NCI-H128 (cell line): Measurements from ENCODE around the gene LCAT.
"Not testable (repeated sequence)": the region's sequence is repeated elsewhere in the genome, so short reads cannot be mapped to it uniquely, and the experiment has no call there.

Experiments used
- DNase-seq: peaks from one replicate; lab custom pipeline; 2025; ENCODE audit not compliant: unreplicated experiment; lab: John Stamatoyannopoulos, UW

The LCAT gene, protein sequence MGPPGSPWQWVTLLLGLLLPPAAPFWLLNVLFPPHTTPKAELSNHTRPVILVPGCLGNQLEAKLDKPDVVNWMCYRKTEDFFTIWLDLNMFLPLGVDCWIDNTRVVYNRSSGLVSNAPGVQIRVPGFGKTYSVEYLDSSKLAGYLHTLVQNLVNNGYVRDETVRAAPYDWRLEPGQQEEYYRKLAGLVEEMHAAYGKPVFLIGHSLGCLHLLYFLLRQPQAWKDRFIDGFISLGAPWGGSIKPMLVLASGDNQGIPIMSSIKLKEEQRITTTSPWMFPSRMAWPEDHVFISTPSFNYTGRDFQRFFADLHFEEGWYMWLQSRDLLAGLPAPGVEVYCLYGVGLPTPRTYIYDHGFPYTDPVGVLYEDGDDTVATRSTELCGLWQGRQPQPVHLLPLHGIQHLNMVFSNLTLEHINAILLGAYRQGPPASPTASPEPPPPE

DNA sequence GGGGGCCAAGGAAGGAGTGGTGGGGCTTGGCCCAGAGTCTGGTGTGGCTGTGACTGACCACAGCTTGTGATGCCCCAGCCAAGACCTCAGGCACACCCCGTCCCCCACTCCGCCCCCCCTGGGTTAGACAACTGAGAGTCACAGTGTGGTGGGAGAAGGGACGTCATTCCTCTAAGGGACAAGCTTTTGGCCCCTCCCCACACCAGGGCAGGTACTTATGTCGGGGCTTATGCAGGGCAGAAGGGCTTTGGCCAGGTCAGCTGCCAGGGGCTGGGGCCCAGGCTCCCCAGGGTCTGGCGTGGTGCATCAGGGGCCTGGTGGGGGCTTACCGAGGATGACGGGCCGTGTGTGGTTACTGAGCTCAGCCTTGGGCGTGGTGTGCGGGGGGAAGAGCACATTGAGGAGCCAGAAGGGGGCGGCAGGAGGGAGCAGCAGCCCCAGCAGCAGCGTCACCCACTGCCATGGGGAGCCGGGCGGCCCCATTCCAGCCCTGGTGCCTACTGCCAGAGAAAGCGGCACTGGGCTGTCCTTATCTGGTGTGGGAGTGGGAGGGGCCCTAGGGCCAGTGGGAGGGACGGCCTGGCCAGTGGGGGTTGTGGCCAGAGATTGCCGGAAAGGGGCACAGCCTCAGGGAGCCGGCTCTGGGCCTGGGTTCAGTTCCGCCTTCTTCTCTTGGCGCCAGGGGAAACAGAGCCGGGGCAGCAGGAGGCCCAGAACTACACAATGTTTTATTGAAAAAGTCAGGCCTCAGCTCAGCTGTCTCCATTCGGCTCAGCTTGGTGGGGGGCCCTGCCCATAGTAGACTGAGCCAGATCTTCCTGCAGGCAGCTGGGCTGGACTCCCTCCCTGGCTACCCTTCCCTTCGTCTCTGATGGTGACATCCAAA, at the start of gene LCAT:
LCAT (minus strand) TSS at position 502 of the 886 bp plus-strand sequence; CDS start at position 483, 19 bp downstream.
- DNase-seq = no peak

GRCh38 chr16:67993207-67994039, 49.5 kb upstream of the LCAT start:
- DNase-seq = no peak

- no peak for DNase-seq
Observed at GRCh38 chr16:67992661-67993206, 48.8 kb upstream of the LCAT start.

GRCh38 chr16:67990018-67990386, 46.1 kb upstream of the LCAT start:
- DNase-seq = no peak

DNA sequence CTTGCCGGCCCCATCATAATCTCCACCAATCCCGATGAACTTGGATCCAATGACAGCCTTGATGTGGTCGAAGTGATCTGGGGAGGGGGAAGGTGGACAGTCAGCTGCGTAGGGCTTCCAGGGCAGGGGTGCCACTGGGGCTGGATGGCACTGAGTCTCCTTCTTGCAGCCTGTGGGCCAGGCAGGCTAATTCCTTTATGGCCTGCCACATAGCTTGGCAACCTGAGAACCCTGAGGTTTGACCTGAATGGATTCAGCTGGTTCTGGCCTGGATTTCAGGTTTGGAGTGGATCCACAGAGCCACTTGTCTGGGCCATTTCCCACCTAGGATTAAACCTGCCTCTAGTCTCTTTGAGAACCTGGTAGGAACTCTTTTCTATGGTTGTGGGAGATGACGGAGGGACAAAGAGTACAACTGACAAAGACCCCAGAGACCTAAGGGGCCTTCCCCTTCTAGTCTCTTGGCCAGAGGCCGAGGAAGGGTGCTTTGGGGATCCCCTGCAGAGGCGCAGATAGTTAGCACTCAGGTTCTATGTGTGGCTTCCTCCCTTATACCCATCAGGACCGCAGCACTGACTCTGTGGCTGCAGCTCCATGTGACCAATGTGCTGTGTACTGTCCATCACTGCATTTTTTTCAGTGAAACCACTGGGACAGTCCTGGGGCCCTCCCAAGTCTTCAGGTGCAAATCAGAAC, 45.5 kb upstream of the LCAT start:
- no peak for DNase-seq

GRCh38 chr16:67988675-67989074, 44.8 kb upstream of the LCAT start:
- no peak for DNase-seq

- no peak for DNase-seq
Observed at GRCh38 chr16:67987460-67988160, 43.7 kb upstream of the LCAT start.

GRCh38 chr16:67986949-67987348, 43.0 kb upstream of the LCAT start:
- no peak for DNase-seq

DNA sequence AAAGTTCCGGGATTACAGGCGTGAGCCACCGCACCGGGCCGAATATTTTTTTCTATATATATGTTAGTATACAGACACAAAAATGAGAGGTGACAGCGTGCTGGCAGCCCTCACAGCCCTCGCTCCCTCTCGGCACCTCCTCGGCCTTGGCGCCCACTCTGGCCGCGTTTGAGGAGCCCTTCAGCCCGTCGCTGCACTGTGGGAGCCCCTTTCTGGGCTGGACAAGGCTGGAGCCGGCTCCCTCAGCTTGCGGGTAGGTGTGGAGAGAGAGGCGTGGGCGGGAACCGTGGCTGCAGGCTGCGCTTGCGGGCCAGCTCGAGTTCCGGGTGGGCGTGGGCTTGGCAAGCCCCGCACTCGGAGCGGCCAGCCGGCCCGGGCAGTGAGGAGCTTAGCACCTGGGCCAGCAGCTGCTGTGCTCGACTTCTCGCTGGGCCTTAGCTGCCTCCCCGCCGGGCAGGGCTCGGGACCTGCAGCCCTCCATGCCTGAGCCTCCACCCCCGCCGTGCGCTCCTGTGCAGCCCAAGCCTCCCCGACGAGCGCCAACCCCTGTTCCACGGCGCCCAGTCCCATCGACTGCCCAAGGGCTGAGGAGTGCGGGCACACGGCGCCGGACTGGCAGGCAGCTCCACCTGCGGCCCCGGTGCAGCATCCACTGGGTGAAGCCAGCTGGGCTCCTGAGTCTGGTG, 38.2 kb upstream of the LCAT start:
- no peak for DNase-seq

DNA sequence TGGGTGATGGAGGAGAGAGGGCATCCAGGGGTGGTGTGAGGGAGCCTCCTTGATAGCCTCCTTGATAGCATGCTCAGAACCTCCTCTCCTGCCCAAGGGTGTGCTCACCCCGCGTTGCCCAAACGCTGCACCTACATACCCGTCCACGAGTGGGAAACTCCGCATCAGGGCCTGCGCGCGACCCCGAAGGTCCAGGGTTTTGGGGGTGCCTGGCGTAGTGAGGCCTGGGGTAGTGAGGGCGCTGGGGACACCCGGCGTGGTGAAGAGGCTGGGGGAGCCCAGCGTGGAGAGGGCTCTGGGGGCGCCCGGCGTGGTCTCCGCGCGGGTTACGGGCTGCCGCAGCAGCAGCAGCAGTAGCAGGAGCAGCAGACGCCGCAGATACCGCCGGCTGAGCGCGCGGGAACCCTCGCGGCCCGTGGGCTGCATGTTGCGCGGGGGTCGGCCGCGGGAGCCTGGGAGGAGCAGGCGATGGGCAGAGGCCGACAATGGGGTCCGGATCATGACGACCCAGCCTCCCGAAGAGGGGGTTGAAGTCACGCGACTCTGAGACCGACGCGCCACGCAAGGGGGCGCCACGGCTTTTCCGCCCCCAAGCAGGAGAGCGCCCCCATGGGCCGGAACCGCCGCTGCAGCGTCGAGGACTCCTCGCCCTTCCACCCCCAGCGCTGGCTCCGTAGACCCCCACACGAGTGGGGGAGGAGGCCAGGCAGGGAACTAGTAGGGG, 36.2 kb upstream of the LCAT start, which contains the start of gene DPEP3:
DPEP3 (minus strand) TSS at position 545 of the 724 bp plus-strand sequence; CDS start at position 426, 119 bp downstream.
- no peak for DNase-seq

- DNase-seq = no peak
Observed at GRCh38 chr16:67977469-67978227, 33.7 kb upstream of the LCAT start.

- DNase-seq = no peak
Observed at GRCh38 chr16:67977005-67977404, 33.1 kb upstream of the LCAT start.

DNA sequence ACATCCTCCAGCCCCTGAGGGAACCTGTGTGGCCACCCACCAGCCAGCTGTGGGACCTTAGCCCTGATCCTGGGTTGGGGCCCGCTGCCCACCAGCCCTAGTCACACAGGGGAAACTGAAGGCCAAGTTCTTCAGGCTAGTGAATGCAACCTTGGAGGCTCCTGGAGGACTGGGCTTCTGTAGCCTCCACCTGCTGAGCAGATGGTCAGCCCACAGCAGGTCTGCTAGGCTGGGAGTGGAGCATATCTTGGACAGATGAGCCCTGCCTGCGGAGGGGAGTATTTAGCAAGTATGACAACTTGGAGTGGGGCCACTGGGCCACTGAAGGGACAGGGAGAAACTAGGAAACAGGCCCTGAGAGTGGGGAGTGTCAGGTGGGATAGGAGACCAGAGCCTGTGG, 32.3 kb upstream of the LCAT start:
- no peak for DNase-seq

DNA sequence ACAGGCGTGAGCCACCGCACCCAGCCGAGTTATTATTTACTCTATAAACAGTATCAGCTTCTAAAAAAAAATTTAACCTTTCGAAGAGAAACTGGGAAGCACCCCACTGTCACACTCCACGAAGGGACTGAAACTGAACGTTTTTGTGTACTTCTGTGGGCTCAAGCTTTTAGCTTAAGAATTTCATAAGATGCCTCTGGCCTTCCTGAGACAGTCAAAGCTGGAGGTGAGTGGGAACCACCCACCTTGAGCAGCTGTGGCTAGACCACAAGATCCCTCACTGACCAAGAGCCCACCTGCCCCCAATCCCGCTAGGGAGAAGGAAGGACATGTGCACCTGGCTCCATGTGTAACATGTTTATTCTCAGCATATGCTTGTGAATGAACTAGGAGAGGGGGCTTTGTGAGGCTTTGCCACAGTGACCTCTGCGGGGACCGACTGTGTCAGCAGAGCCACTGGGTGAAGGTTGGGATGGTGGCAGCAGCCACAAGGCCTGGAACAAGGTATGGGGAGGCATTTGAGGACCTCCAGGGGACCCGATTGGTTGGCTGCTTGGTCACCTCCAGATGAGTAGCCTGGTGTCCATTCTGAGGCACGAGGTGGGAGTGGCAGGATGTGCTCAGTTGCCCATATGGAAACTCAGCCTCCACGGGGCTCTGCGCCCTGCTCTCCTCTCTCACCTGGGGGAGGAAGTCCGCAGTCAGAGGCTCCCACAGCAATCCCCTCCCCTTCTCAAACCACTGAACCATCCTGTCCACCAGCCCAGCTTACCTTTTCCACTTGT, 31.6 kb upstream of the LCAT start:
- no peak for DNase-seq

DNA sequence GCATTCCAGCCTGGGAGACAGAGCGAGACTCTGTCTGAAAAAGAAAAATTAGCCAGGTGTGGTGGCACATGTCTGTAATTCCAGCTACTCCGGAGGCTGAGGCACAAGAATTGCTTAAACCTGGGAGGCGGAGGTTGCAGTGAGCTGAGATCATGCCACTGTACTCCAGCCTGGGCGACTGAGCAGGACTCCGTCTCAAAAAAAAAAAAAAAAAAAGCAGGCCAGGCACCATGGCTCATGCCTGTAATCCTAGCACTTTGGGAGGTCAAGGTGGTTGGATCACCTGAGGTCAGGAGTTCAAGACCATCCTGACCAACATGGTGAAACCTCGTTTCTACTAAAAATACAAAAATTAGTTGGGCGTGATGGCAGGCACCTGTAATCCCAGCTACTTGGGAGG, 28.4 kb upstream of the LCAT start:
- not testable (repeated sequence) for DNase-seq

DNA sequence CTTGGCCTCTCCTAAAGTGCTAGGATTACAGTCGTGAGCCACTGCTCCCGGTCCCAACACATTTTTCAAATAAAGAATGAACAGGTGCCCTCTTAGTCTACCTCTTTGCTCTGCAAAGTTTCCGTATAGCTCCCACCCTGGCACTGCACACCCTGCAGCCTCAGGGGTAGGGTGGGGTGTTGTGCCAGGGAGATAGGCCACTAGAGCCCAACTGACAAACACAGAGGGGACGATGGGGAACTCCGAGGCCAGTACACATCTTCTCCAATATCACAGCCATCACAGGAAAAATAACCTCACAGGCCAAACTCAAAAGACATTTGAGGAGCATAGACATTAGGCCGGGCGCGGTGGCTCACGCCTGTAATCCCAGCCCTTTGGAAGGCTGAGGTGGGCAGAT, 27.2 kb upstream of the LCAT start:
- no peak for DNase-seq
